GM04503 (cell line): Measurements from ENCODE around the gene EPN3.

Experiments
- DNase-seq: peaks from one replicate; pipeline ENCODE4 v3.0.0-alpha.2; 2012; ENCODE audit warnings: low read depth

Gene EPN3

GRCh38 chr17:50534979-50535326, 2.4 kb downstream of the EPN3 start:
- no peak for DNase-seq

GRCh38 chr17:50535407-50535806, 2.9 kb downstream of the EPN3 start:
- DNase-seq: no peak

GRCh38 chr17:50536683-50537646, 4.4 kb downstream of the EPN3 start:
- no peak for DNase-seq

GRCh38 chr17:50537721-50538548, 5.4 kb downstream of the EPN3 start:
- DNase-seq: no peak

GRCh38 chr17:50538549-50539410, 6.2 kb downstream of the EPN3 start:
- no peak for DNase-seq

- DNase-seq: no peak
Measured at GRCh38 chr17:50539762-50540559, 7.4 kb downstream of the EPN3 start.

- no peak for DNase-seq
Measured at GRCh38 chr17:50540560-50541401, 8.2 kb downstream of the EPN3 start.

GRCh38 chr17:50541402-50541715, 8.8 kb downstream of the EPN3 start:
- no peak for DNase-seq

GRCh38 chr17:50541716-50542688, 9.5 kb downstream of the EPN3 start:
- DNase-seq: no peak

- DNase-seq: no peak
Measured at GRCh38 chr17:50542795-50543774, 10.6 kb downstream of the EPN3 start.

- DNase-seq: no peak
Measured at GRCh38 chr17:50544516-50544915, 12.0 kb downstream of the EPN3 start.

GRCh38 chr17:50545311-50545710, 12.8 kb downstream of the EPN3 start:
- DNase-seq: no peak

GRCh38 chr17:50546701-50547034, 14.1 kb downstream of the EPN3 start:
- DNase-seq: no peak

- no peak for DNase-seq
Measured at GRCh38 chr17:50547035-50547735, 14.7 kb downstream of the EPN3 start, which contains the start of gene SPATA20. SPATA20 (plus strand) TSS chr17:50547174; CDS start chr17:50547209, 35 bp downstream.

GRCh38 chr17:50547736-50548083, 15.2 kb downstream of the EPN3 start:
- DNase-seq: no peak

GRCh38 chr17:50548831-50549230, 16.3 kb downstream of the EPN3 start:
- no peak for DNase-seq

- DNase-seq: no peak
Measured at GRCh38 chr17:50549256-50549941, 16.9 kb downstream of the EPN3 start.
